ENCODE data around the gene PSMF1. TPM values are rescaled to one million over a fixed set of nuclear protein-coding genes. Genes with fewer than 3 reads are reported as not detected.

Gene PSMF1
- total RNA-seq, 2 donors from 2014 or later = 32.9 to 53.1 TPM

DNA sequence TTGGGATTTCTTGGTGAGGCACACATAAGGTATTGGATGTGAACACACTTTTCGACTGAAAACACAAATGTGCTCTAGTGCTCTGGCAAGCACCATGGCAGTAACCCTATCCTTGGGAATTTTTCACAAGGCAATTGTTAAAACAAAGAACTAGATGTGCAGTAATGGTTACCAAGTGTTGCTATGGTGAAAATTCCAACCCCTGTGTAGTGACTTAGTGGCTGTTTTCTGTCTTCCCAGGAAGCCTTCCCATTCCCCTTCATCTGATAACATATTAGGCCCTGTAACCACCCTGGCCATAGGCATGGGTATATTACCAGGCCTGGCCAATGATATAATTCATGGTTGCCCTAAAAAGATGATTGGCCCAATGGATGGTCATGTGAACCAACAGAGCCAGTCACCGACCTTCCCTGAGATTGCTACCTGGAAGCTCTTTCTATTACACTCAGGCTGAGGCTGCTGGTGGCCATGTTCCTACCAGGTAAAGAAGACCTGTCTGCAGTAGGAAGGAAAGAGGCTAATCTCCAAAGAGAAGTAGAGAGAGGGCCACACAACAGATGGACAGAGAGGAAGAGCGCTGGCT, 89.0 kb downstream of the PSMF1 start:
- 79 to 82% methylated on average over 3 of the region's 3 CpGs for WGBS, 2 donors
- intact Hi-C loops (cut with DNase I) = no loop called here
- DNase-seq (no peak), ATAC-seq (no peak)
- Histone ChIP-seq H3K27me3 (peaks cover 0 to 3% of the 10 kb centered on the region in 2 donors), H3K36me3 (replicated peaks in 1 of 2; ENCODE audit: insufficient read depth in 1 of 2, low read depth in 2 of 2) (no peaks in the 10 kb centered on the region), H3K4me3 (no peak overlapping the region), H3K4me1 (no peaks in the 10 kb centered on the region), H3K27ac (no peak overlapping the region), H3K9me3 (no peaks in the 10 kb centered on the region)
- TF ChIP-seq, protein P1, sequence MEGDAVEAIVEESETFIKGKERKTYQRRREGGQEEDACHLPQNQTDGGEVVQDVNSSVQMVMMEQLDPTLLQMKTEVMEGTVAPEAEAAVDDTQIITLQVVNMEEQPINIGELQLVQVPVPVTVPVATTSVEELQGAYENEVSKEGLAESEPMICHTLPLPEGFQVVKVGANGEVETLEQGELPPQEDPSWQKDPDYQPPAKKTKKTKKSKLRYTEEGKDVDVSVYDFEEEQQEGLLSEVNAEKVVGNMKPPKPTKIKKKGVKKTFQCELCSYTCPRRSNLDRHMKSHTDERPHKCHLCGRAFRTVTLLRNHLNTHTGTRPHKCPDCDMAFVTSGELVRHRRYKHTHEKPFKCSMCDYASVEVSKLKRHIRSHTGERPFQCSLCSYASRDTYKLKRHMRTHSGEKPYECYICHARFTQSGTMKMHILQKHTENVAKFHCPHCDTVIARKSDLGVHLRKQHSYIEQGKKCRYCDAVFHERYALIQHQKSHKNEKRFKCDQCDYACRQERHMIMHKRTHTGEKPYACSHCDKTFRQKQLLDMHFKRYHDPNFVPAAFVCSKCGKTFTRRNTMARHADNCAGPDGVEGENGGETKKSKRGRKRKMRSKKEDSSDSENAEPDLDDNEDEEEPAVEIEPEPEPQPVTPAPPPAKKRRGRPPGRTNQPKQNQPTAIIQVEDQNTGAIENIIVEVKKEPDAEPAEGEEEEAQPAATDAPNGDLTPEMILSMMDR (IDR thresholded peaks at IDR 0.05) = no peak
- no peak for TF ChIP-seq POLR2A (IDR thresholded peaks at IDR 0.05)

DNA sequence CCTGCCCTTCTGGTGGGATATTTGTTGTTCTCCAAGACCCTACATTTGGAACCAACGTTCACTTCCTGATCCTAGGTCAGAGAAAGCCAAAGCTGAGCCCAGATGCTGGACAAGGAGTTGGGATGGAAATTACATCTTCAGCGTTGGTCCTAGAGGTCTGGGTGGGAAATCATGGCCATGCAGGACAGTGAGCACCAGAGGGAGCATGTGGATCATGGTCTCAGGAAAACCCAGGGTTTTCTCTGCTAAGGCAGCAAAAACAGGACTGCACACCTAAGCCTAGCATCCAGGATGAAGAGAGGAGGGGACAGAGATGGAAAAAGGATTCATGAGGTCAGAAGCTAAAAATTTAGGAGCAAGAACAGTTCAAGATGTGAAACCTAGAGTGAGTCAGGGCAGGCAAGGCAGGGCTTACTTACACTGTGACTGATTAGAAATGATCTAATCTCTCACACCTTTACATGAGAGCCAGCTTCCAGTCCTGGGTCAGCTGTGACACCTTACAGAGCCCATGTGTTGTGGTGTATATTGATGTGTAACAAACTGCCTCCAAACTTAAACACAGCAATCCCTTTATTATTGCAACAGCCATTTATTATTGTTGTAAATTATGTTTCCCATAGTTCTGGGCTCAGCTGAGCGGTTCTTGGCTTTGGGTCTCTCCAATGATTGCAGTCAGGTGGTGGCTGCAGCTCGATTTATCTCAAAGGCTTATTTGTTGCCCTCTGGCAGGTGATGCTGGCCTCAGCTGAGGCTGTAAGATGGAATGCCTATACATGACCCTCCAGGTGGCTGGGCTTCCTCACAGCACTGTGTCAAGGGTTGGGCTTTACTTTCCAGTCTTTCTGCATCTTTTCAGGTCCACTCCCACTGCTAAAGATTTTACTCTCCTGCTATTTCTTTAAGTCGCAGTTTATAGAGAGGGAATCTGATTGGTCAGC, 91.3 kb downstream of the PSMF1 start:
- intact Hi-C loops (cut with DNase I) = no loop called here
- no peak for TF ChIP-seq POLR2A (IDR thresholded peaks at IDR 0.05)
- TF ChIP-seq, protein P1 (IDR thresholded peaks at IDR 0.05) = no peak
- peaks cover 0 to 3% of the 10 kb centered on the region in 2 donors for H3K27me3 ChIP-seq

DNA sequence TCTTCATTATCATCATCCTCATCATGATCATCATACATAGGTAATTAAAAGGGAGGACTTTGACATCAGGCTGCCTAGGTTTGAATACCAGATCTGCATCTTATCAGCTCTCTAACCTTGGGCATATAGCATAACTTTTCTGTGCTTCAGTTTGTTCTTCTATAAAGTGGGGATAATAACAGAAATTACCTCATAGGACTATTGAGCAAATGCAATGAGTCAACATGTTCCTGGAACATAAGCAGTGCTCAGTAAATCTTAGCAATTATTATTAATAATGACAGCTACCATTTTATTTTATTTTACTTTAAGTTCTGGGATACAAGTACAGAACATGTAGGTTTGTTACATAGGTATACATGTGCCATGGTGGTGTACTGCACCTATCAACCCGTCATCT, 92.1 kb downstream of the PSMF1 start:
- intact Hi-C loops (cut with DNase I) = no loop called here
- no peak overlapping the region for H3K4me3 ChIP-seq
- ATAC-seq (no peak), DNase-seq (no peak)
- TF ChIP-seq, protein P1 (IDR thresholded peaks at IDR 0.05) = no peak
- no peak for TF ChIP-seq POLR2A (IDR thresholded peaks at IDR 0.05)
- H3K36me3 ChIP-seq (replicated peaks in 1 of 2; ENCODE audit: insufficient read depth in 1 of 2, low read depth in 2 of 2) = no peaks in the 10 kb centered on the region
- WGBS, 2 donors = 85 to 86% methylated on average over 1 of the region's 1 CpG
- peaks cover 0 to 3% of the 10 kb centered on the region in 2 donors for H3K27me3 ChIP-seq
- H3K4me1 ChIP-seq = no peaks in the 10 kb centered on the region
- H3K27ac ChIP-seq = no peak overlapping the region
- H3K9me3 ChIP-seq = no peaks in the 10 kb centered on the region

More for the DNA sequence above, 91.3 kb downstream of the PSMF1 start:
- Histone ChIP-seq H3K4me1 (no peaks in the 10 kb centered on the region), H3K36me3 (replicated peaks in 1 of 2; ENCODE audit: insufficient read depth in 1 of 2, low read depth in 2 of 2) (no peaks in the 10 kb centered on the region), H3K9me3 (no peaks in the 10 kb centered on the region), H3K27ac (no peak overlapping the region), H3K4me3 (no peak overlapping the region)
- 36 to 42% methylated on average over 5 of the region's 5 CpGs for WGBS, 2 donors
- ATAC-seq (no peak), DNase-seq (no peak)

DNA sequence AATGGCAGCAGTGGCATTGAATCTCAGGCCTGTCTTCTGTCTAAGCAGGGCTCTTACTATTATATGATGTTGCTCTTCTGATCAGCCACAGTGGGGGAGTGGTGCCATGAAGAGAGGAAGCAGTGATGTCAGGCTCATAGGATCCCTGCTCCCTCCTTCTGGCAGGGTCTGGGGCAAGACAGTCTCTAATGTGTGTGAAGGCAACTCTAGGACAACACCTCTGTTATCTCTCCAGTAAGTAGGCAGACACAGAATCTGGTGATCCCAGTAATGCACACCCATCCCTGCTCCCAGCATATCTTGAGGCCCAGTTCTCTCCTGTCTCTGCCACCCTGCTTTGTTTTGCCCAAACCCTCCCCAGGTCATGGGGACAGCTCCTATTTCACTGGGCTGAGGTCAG, 93.6 kb downstream of the PSMF1 start:
- intact Hi-C loops (cut with DNase I) = no loop called here
- Histone ChIP-seq H3K36me3 (replicated peaks in 1 of 2; ENCODE audit: insufficient read depth in 1 of 2, low read depth in 2 of 2) (no peaks in the 10 kb centered on the region), H3K9me3 (no peaks in the 10 kb centered on the region), H3K4me1 (no peaks in the 10 kb centered on the region), H3K4me3 (no peak overlapping the region), H3K27ac (no peak overlapping the region), H3K27me3 (peaks cover 0 to 3% of the 10 kb centered on the region in 2 donors)
- no peak for ATAC-seq
- DNase-seq = no peak
- TF ChIP-seq, protein P1 (IDR thresholded peaks at IDR 0.05) = no peak
- no peak for TF ChIP-seq POLR2A (IDR thresholded peaks at IDR 0.05)
